Naive B cell (primary cell): ENCODE measurements around the gene EEF1A2. TPM values are rescaled to one million over a fixed set of nuclear protein-coding genes. Genes with fewer than 3 reads are reported as not detected.

Experiments used
- polyA plus RNA-seq, 6 donors: library from polyadenylated mRNA; unstranded; fragments of 300-500 nt; fragmentation: Illumina TruSeq; gene quantifications; one replicate each; pipeline ENCODE4 v1.2.3, GENCODE V29; 2021; ENCODE audit warnings: low read depth in 6 of 6

EEF1A2 gene
- polyA plus RNA-seq, 6 donors from 2014 or later = 0.12 to 1.4 (median 0.28) TPM; not detected in 2

Other genes with a start within 250 kb of the EEF1A2 start
- not detected for gene NKAIN4, start 244.6 kb downstream of the EEF1A2 start, polyA plus RNA-seq
- 10 to 100 TPM in 4 of 6 donors, 1 to 10 TPM in 2; 8.2 to 17.7 (median 11.7) TPM for gene ARFGAP1, start 226.3 kb downstream of the EEF1A2 start, polyA plus RNA-seq
- not detected for gene COL20A1, start 205.9 kb downstream of the EEF1A2 start, polyA plus RNA-seq
- gene CHRNA4, start 137.7 kb downstream of the EEF1A2 start, polyA plus RNA-seq = not detected
- gene KCNQ2, start 26.4 kb downstream of the EEF1A2 start, polyA plus RNA-seq = 1 to 10 TPM in 1 of 6 donors, under 1 TPM in 1, not detected in 4; 0.54 to 1.1 TPM
- 100 to 1,000 TPM in 1 of 6 donors, 10 to 100 TPM in 5; 40.2 to 132 (median 67.5) TPM for gene PPDPF, start 21.7 kb upstream of the EEF1A2 start, polyA plus RNA-seq
- 1 to 10 TPM in 1 of 6 donors, under 1 TPM in 5; 0.10 to 1.3 (median 0.51) TPM for gene PTK6, start 38.3 kb upstream of the EEF1A2 start, polyA plus RNA-seq
- gene SRMS, start 48.7 kb upstream of the EEF1A2 start, polyA plus RNA-seq = not detected
- 1 to 10 TPM in 5 of 6 donors, under 1 TPM in 1; 0.08 to 5.2 (median 1.8) TPM for gene FNDC11, start 55.1 kb upstream of the EEF1A2 start, polyA plus RNA-seq
- gene HELZ2, start 75.2 kb upstream of the EEF1A2 start, polyA plus RNA-seq = 10 to 100 TPM in 3 of 6 donors, 1 to 10 TPM in 3; 2.5 to 11.6 (median 9.3) TPM
- gene GMEB2, start 128.0 kb upstream of the EEF1A2 start, polyA plus RNA-seq = 10 to 100 TPM in 1 of 6 donors, 1 to 10 TPM in 5; 3.1 to 16.0 (median 8.6) TPM
- gene STMN3, start 154.3 kb upstream of the EEF1A2 start, polyA plus RNA-seq = 1 to 10 TPM; 1.2 to 4.2 (median 2.5) TPM
- 1 to 10 TPM in 5 of 6 donors, not detected in 1; 1.5 to 6.5 (median 3.0) TPM for gene RTEL1, start 159.2 kb upstream of the EEF1A2 start, polyA plus RNA-seq
- not detected for gene TNFRSF6B, start 197.6 kb upstream of the EEF1A2 start, polyA plus RNA-seq
- 10 to 100 TPM; 35.6 to 62.9 (median 45.8) TPM for gene ARFRP1, start 208.9 kb upstream of the EEF1A2 start, polyA plus RNA-seq
- 10 to 100 TPM; 25.5 to 58.2 (median 28.1) TPM for gene ZGPAT, start 209.0 kb upstream of the EEF1A2 start, polyA plus RNA-seq
- 10 to 100 TPM in 1 of 6 donors, 1 to 10 TPM in 5; 4.9 to 19.0 (median 8.8) TPM for gene LIME1, start 237.6 kb upstream of the EEF1A2 start, polyA plus RNA-seq
- gene SLC2A4RG, start 240.7 kb upstream of the EEF1A2 start, polyA plus RNA-seq = 1 to 10 TPM in 3 of 6 donors, under 1 TPM in 2, not detected in 1; 0.36 to 1.4 (median 1.3) TPM